Peyer's patch (tissue), 4 donors: ENCODE data around the gene TMEM178B. TPM values are rescaled to one million over a fixed set of nuclear protein-coding genes. Genes with fewer than 3 reads are reported as not detected.

Experiments
- DNase-seq, 3 donors: peaks; one replicate each; pipeline ENCODE4 v3.0.0-alpha.2; 2017 to 2019
- H3K27ac ChIP-seq, 4 donors: fragments of 200-600 bp; sonication (generic); one replicate each; pipeline ENCODE4 v1.5.1; 2016 to 2019
- H3K27me3 ChIP-seq, 2 donors: fragments of 200-600 bp; sonication (generic); one replicate each; pipeline ENCODE4 v1.5.1; 2019
- H3K36me3 ChIP-seq, 3 donors: fragments of 200-600 bp; sonication (generic); one replicate each; pipeline ENCODE4 v1.5.1; 2016 to 2019
- H3K4me1 ChIP-seq, 4 donors: fragments of 200-600 bp; sonication (generic); one replicate each; pipeline ENCODE4 v1.5.1; 2016 to 2019
- H3K4me3 ChIP-seq, 4 donors: fragments of 200-600 bp; sonication (generic); 1 replicate in 3 of 4; 2 replicates in 1 of 4; pipeline ENCODE4 v1.5.1; 2016 to 2019; ENCODE audit warnings: mild to moderate bottlenecking in 1 of 4
- H3K9me3 ChIP-seq, 4 donors: fragments of 200-600 bp; sonication (generic); one replicate each; pipeline ENCODE4 v1.5.1; 2016 to 2019; ENCODE audit warnings: mild to moderate bottlenecking in 1 of 4
- CTCF ChIP-seq, 6 experiments: fragments of 450-650 bp in 4 of 6; fragments of 200-600 bp in 2 of 6; sonication (generic) in 1 of 6; IDR thresholded peaks; one replicate each; pipeline ENCODE4 v1.5.1; 2017 to 2019; ENCODE audit warnings: antibody characterized with exemption in 6 of 6, mild to moderate bottlenecking in 3 of 6, moderate library complexity in 1 of 6
- POLR2A ChIP-seq, 2 donors: fragments of 450-650 bp; IDR thresholded peaks; one replicate each; pipeline ENCODE4 v1.5.1; 2017; ENCODE audit warnings: antibody characterized with exemption in 2 of 2, mild to moderate bottlenecking in 2 of 2, moderate library complexity in 2 of 2
- total RNA-seq, 4 donors: library from RNA; depleted of rRNA; stranded (reverse); fragments of >200 nt; gene quantifications; one replicate each; pipeline ENCODE4 v1.1.0, GENCODE V29; 2016

TMEM178B gene
- total RNA-seq, 4 donors from 2014 or later: under 0.01 to 0.66 (median 0.13) TPM; not detected in 1

- TF ChIP-seq CTCF (IDR thresholded peaks at IDR 0.05) (no peak), POLR2A (IDR thresholded peaks at IDR 0.05) (no peak)
- no peak for DNase-seq
- H3K27ac ChIP-seq: no peak overlapping the region
- H3K27me3 ChIP-seq: no peaks in the 10 kb centered on the region
- no peaks in the 10 kb centered on the region for H3K9me3 ChIP-seq
- no peaks in the 10 kb centered on the region for H3K36me3 ChIP-seq
- no peak overlapping the region for H3K4me3 ChIP-seq
- no peaks in the 10 kb centered on the region for H3K4me1 ChIP-seq
Observed at GRCh38 chr7:141142058-141142457, 68.2 kb downstream of the TMEM178B start.

GRCh38 chr7:141144921-141145629, 71.2 kb downstream of the TMEM178B start:
- Histone ChIP-seq H3K4me3 (no peak overlapping the region), H3K36me3 (no peaks in the 10 kb centered on the region), H3K9me3 (no peaks in the 10 kb centered on the region), H3K4me1 (no peaks in the 10 kb centered on the region), H3K27ac (no peak overlapping the region), H3K27me3 (no peaks in the 10 kb centered on the region)
- TF ChIP-seq POLR2A (IDR thresholded peaks at IDR 0.05) (no peak), CTCF (IDR thresholded peaks at IDR 0.05) (no peak)
- no peak for DNase-seq

GRCh38 chr7:141145630-141145982, 71.7 kb downstream of the TMEM178B start:
- no peaks in the 10 kb centered on the region for H3K27me3 ChIP-seq
- TF ChIP-seq CTCF (IDR thresholded peaks at IDR 0.05): no peak
- no peak for TF ChIP-seq POLR2A (IDR thresholded peaks at IDR 0.05)
- no peaks in the 10 kb centered on the region for H3K9me3 ChIP-seq

GRCh38 chr7:141147482-141147881, 73.6 kb downstream of the TMEM178B start:
- H3K4me3 ChIP-seq: no peak overlapping the region
- H3K27ac ChIP-seq: no peak overlapping the region
- H3K27me3 ChIP-seq: no peaks in the 10 kb centered on the region
- no peaks in the 10 kb centered on the region for H3K4me1 ChIP-seq
- TF ChIP-seq CTCF (IDR thresholded peaks at IDR 0.05) (no peak), POLR2A (IDR thresholded peaks at IDR 0.05) (no peak)
- no peaks in the 10 kb centered on the region for H3K36me3 ChIP-seq
- no peak for DNase-seq
- no peaks in the 10 kb centered on the region for H3K9me3 ChIP-seq

More at GRCh38 chr7:141145630-141145982, 71.7 kb downstream of the TMEM178B start:
- Histone ChIP-seq H3K36me3 (no peaks in the 10 kb centered on the region), H3K4me1 (no peaks in the 10 kb centered on the region), H3K27ac (no peak overlapping the region), H3K4me3 (no peak overlapping the region)
- DNase-seq: no peak

GRCh38 chr7:141150465-141150864, 76.6 kb downstream of the TMEM178B start:
- H3K4me3 ChIP-seq: no peak overlapping the region
- H3K27me3 ChIP-seq: no peaks in the 10 kb centered on the region
- H3K4me1 ChIP-seq: no peaks in the 10 kb centered on the region
- no peak overlapping the region for H3K27ac ChIP-seq
- no peaks in the 10 kb centered on the region for H3K9me3 ChIP-seq
- no peak for DNase-seq
- H3K36me3 ChIP-seq: no peaks in the 10 kb centered on the region
- TF ChIP-seq POLR2A (IDR thresholded peaks at IDR 0.05) (no peak), CTCF (IDR thresholded peaks at IDR 0.05) (no peak)
